H9 (cell line): ENCODE measurements around the gene FSTL4. TPM values are rescaled to one million over a fixed set of nuclear protein-coding genes. Genes with fewer than 3 reads are reported as not detected.

Experiments
- DNase-seq: peaks from one replicate; pipeline ENCODE4 v3.0.0-alpha.2; 2017
- H2AFZ ChIP-seq: one replicate; pipeline ENCODE4 v1.6.1; 2013; ENCODE audit warnings: mild to moderate bottlenecking, low read length, control low read depth, moderate library complexity
- H2AK5ac ChIP-seq: 2 replicates; pipeline ENCODE4 v1.6.1; 2013; ENCODE audit warnings: low read length, control low read depth, mixed read lengths; ENCODE audit not compliant: insufficient read length
- H2BK120ac ChIP-seq: one replicate; pipeline ENCODE4 v1.6.1; 2013; ENCODE audit warnings: low read depth, mild to moderate bottlenecking, low read length, control low read depth, inconsistent platforms; ENCODE audit not compliant: poor library complexity, severe bottlenecking
- H2BK12ac ChIP-seq: 2 replicates; pipeline ENCODE4 v1.6.1; 2013; ENCODE audit warnings: low read length, control low read depth, mixed read lengths, low read depth; ENCODE audit not compliant: insufficient read length
- H2BK15ac ChIP-seq: 2 replicates; pipeline ENCODE4 v1.6.1; 2013; ENCODE audit warnings: low read depth, low read length, control low read depth
- H2BK20ac ChIP-seq: one replicate; pipeline ENCODE4 v1.6.1; 2013; ENCODE audit warnings: low read depth, mild to moderate bottlenecking, low read length, control low read depth, inconsistent platforms; ENCODE audit not compliant: poor library complexity, severe bottlenecking
- H2BK5ac ChIP-seq: 2 replicates; pipeline ENCODE4 v1.6.1; 2013; ENCODE audit warnings: low read length, control low read depth, mixed read lengths; ENCODE audit not compliant: insufficient read length
- H3K14ac ChIP-seq: 2 replicates; pipeline ENCODE4 v1.6.1; 2013; ENCODE audit warnings: low read length, control low read depth; ENCODE audit not compliant: insufficient read depth
- H3K18ac ChIP-seq: 2 replicates; pipeline ENCODE4 v1.6.1; 2013; ENCODE audit warnings: low read depth, mild to moderate bottlenecking, mixed read lengths, low read length, control low read depth; ENCODE audit not compliant: insufficient read length
- H3K23ac ChIP-seq: 2 replicates; pipeline ENCODE4 v1.6.1; 2013; ENCODE audit warnings: low read length, control low read depth, mixed read lengths, low read depth; ENCODE audit not compliant: insufficient read length
- H3K23me2 ChIP-seq: 2 replicates; pipeline ENCODE4 v1.6.1; 2013; ENCODE audit warnings: low read depth, mild to moderate bottlenecking, mixed read lengths, low read length, control low read depth; ENCODE audit not compliant: insufficient read length, poor library complexity, severe bottlenecking
- H3K27ac ChIP-seq: 2 replicates; pipeline ENCODE4 v1.5.1; 2013; ENCODE audit warnings: low read length, control low read depth, mixed read lengths, low read depth; ENCODE audit not compliant: insufficient read length
- H3K27me3 ChIP-seq: 2 replicates; pipeline ENCODE4 v1.6.1; 2013; ENCODE audit warnings: low read length, control low read depth, inconsistent platforms; ENCODE audit not compliant: insufficient read depth
- H3K4ac ChIP-seq: 2 replicates; pipeline ENCODE4 v1.6.1; 2013; ENCODE audit warnings: low read depth, mild to moderate bottlenecking, control low read depth, inconsistent platforms, low read length, moderate library complexity
- H3K4me1 ChIP-seq: 2 replicates; pipeline ENCODE4 v1.6.1; 2013; ENCODE audit warnings: low read length, control low read depth, inconsistent platforms; ENCODE audit not compliant: insufficient read depth
- H3K4me2 ChIP-seq: 2 replicates; pipeline ENCODE4 v1.6.1; 2013; ENCODE audit warnings: low read length, control low read depth, mixed read lengths; ENCODE audit not compliant: insufficient read length, insufficient read depth
- H3K56ac ChIP-seq: 2 replicates; pipeline ENCODE4 v1.6.1; 2013; ENCODE audit warnings: low read depth, mild to moderate bottlenecking, mixed read lengths, low read length, control low read depth; ENCODE audit not compliant: insufficient read length
- H3K79me1 ChIP-seq: 2 replicates; pipeline ENCODE4 v1.6.1; 2013; ENCODE audit warnings: low read depth, mild to moderate bottlenecking, moderate library complexity, low read length, control low read depth, inconsistent platforms; ENCODE audit not compliant: insufficient read depth, poor library complexity, severe bottlenecking
- H3K79me2 ChIP-seq: 2 replicates; pipeline ENCODE4 v1.6.1; 2013; ENCODE audit warnings: low read length, control low read depth, inconsistent platforms; ENCODE audit not compliant: insufficient read depth
- H3K9ac ChIP-seq: 2 replicates; pipeline ENCODE4 v1.6.1; 2013; ENCODE audit warnings: low read length, control low read depth, mixed read lengths; ENCODE audit not compliant: insufficient read length; ENCODE audit errors: extremely low read depth
- H3K9me3 ChIP-seq: one replicate; pipeline ENCODE4 v1.6.1; 2013; ENCODE audit warnings: low read depth, low read length, inconsistent platforms; ENCODE audit not compliant: control insufficient read depth
- H3T11ph ChIP-seq: one replicate; pipeline ENCODE4 v1.6.1; 2013; ENCODE audit warnings: mild to moderate bottlenecking, low read length, control low read depth, inconsistent platforms
- H4K20me1 ChIP-seq: one replicate; pipeline ENCODE4 v1.6.1; 2013; ENCODE audit not compliant: control insufficient read depth, insufficient read length, insufficient read depth
- H4K5ac ChIP-seq: 2 replicates; pipeline ENCODE4 v1.6.1; 2013; ENCODE audit warnings: low read depth, mild to moderate bottlenecking, mixed read lengths, low read length, control low read depth; ENCODE audit not compliant: insufficient read length
- H4K8ac ChIP-seq: replicated peaks from 2 replicates; pipeline ENCODE4 v1.6.1; 2013; ENCODE audit warnings: low read length, control low read depth, mixed read lengths, low read depth; ENCODE audit not compliant: insufficient read length
- H4K91ac ChIP-seq: 2 replicates; pipeline ENCODE4 v1.6.1; 2013; ENCODE audit warnings: low read depth, mild to moderate bottlenecking, moderate library complexity, mixed read lengths, low read length, control low read depth; ENCODE audit not compliant: insufficient read length
- H3K27ac Mint-ChIP-seq, 3 experiments: 2 replicates in 2 of 3; 3 replicates in 1 of 3; pipeline ENCODE4 v1.8.0; 2020 to 2021; ENCODE audit warnings: mixed read lengths in 3 of 3, mild to moderate bottlenecking in 1 of 3, moderate library complexity in 1 of 3
- H3K27me3 Mint-ChIP-seq: 2 replicates; pipeline ENCODE4 v1.8.0; 2021; ENCODE audit warnings: low read depth, mild to moderate bottlenecking, moderate library complexity, mixed read lengths
- H3K36me3 Mint-ChIP-seq, 3 experiments: 2 replicates in 2 of 3; 3 replicates in 1 of 3; pipeline ENCODE4 v1.8.0; 2020 to 2021; ENCODE audit warnings: low read depth in 3 of 3, mixed read lengths in 3 of 3; ENCODE audit not compliant: insufficient read depth in 1 of 3
- H3K4me1 Mint-ChIP-seq, 2 experiments: 2 replicates each; pipeline ENCODE4 v1.8.0; 2020; ENCODE audit warnings: mixed read lengths in 2 of 2
- H3K4me3 Mint-ChIP-seq, 2 experiments: 2 replicates in 1 of 2; 3 replicates in 1 of 2; pipeline ENCODE4 v1.8.0; 2020 to 2021; ENCODE audit warnings: mild to moderate bottlenecking in 2 of 2, mixed read lengths in 2 of 2, moderate library complexity in 1 of 2
- H3K9me3 Mint-ChIP-seq, 2 experiments: 2 replicates in 1 of 2; 3 replicates in 1 of 2; pipeline ENCODE4 v1.8.0; 2020; ENCODE audit warnings: mild to moderate bottlenecking in 2 of 2, mixed read lengths in 2 of 2, moderate library complexity in 1 of 2
- CTCF ChIP-seq: fragments of 200-600 bp; sonication (generic); conservative IDR thresholded peaks from 3 replicates; pipeline ENCODE4 v1.8.0; 2021; ENCODE audit warnings: antibody characterized with exemption, mild to moderate bottlenecking
- WGBS: extraction: QIAGEN DNeasy Blood & Tissue Kit; methylation state at CpG from one replicate; pipeline ENCODE4 v1.1.7; 2013; ENCODE audit warnings: missing lambda C conversion rate, low lambda C conversion rate, mixed read lengths; ENCODE audit not compliant: insufficient read length; ENCODE audit errors: extremely low coverage; 5-methylcytosine and 5-hydroxymethylcytosine counted together
- total RNA-seq: library from RNA; stranded (reverse); gene quantifications from 2 replicates; pipeline ENCODE4 v1.2.1, GENCODE V29; 2021

The FSTL4 gene
- total RNA-seq, 1 experiment from 2014 or later: 5.7 TPM

- peak overlapping the region in 1 of 3 experiments; percentile 34; a peak in 1 of 7 replicates for H3K27ac Mint-ChIP-seq
- H2AFZ ChIP-seq: no peak overlapping the region
- no peak for DNase-seq
Measured at GRCh38 chr5:133353741-133354140, 258.6 kb downstream of the FSTL4 start.

More at GRCh38 chr5:133353741-133354140, 258.6 kb downstream of the FSTL4 start:
- Histone ChIP-seq H4K5ac (no peak overlapping the region), H4K91ac (no peak overlapping the region), H2BK12ac (no peak overlapping the region), H3K18ac (no peak overlapping the region), H3K14ac (no peak overlapping the region), H3K23me2 (no peaks in the 10 kb centered on the region), H3K79me1 (no peaks in the 10 kb centered on the region), H2BK20ac (no peak overlapping the region), H3K9me3 (no peaks in the 10 kb centered on the region), H3K4me1 (no peaks in the 10 kb centered on the region), H3K23ac (no peak overlapping the region), H3K79me2 (no peaks in the 10 kb centered on the region), H3K9ac (no peak overlapping the region), H4K20me1 (no peaks in the 10 kb centered on the region), H2AK5ac (no peak overlapping the region), H4K8ac (no peak overlapping the region), H2BK15ac (no peak overlapping the region), H3K56ac (no peak overlapping the region), H3T11ph (no peak overlapping the region), H3K27ac (no peak overlapping the region), H3K4ac (no peak overlapping the region), H3K27me3 (no peaks in the 10 kb centered on the region), H2BK120ac (no peak overlapping the region), H2BK5ac (no peak overlapping the region), H3K4me2 (no peak overlapping the region)
- Mint-ChIP-seq H3K4me1 (peaks cover 17 to 21% of the 10 kb centered on the region in 2 experiments), H3K4me3 (no peak overlapping the region), H3K27me3 (no peaks in the 10 kb centered on the region; the same call in 1 of the 2 replicates), H3K9me3 (no peaks in the 10 kb centered on the region; a peak in 1 of 5 replicates), H3K36me3 (no peaks in the 10 kb centered on the region)
- no CpG with 5 or more reads among the region's 8 CpGs for WGBS
- no peak for TF ChIP-seq CTCF
